H9 (cell line): ENCODE data around the gene BOD1. TPM values are rescaled to one million over a fixed set of nuclear protein-coding genes. Genes with fewer than 3 reads are reported as not detected.
A peak's percentile ranks its signal among the peaks of the same experiment; 100 is the strongest.

Experiments
- DNase-seq: peaks from one replicate; pipeline ENCODE4 v3.0.0-alpha.2; 2017
- H2AFZ ChIP-seq: one replicate; pipeline ENCODE4 v1.6.1; 2013; ENCODE audit warnings: mild to moderate bottlenecking, low read length, control low read depth, moderate library complexity
- H2AK5ac ChIP-seq: 2 replicates; pipeline ENCODE4 v1.6.1; 2013; ENCODE audit warnings: low read length, control low read depth, mixed read lengths; ENCODE audit not compliant: insufficient read length
- H2BK120ac ChIP-seq: one replicate; pipeline ENCODE4 v1.6.1; 2013; ENCODE audit warnings: low read depth, mild to moderate bottlenecking, low read length, control low read depth, inconsistent platforms; ENCODE audit not compliant: poor library complexity, severe bottlenecking
- H2BK12ac ChIP-seq: 2 replicates; pipeline ENCODE4 v1.6.1; 2013; ENCODE audit warnings: low read length, control low read depth, mixed read lengths, low read depth; ENCODE audit not compliant: insufficient read length
- H2BK15ac ChIP-seq: 2 replicates; pipeline ENCODE4 v1.6.1; 2013; ENCODE audit warnings: low read depth, low read length, control low read depth
- H2BK20ac ChIP-seq: one replicate; pipeline ENCODE4 v1.6.1; 2013; ENCODE audit warnings: low read depth, mild to moderate bottlenecking, low read length, control low read depth, inconsistent platforms; ENCODE audit not compliant: poor library complexity, severe bottlenecking
- H2BK5ac ChIP-seq: 2 replicates; pipeline ENCODE4 v1.6.1; 2013; ENCODE audit warnings: low read length, control low read depth, mixed read lengths; ENCODE audit not compliant: insufficient read length
- H3K14ac ChIP-seq: 2 replicates; pipeline ENCODE4 v1.6.1; 2013; ENCODE audit warnings: low read length, control low read depth; ENCODE audit not compliant: insufficient read depth
- H3K18ac ChIP-seq: 2 replicates; pipeline ENCODE4 v1.6.1; 2013; ENCODE audit warnings: low read depth, mild to moderate bottlenecking, mixed read lengths, low read length, control low read depth; ENCODE audit not compliant: insufficient read length
- H3K23ac ChIP-seq: 2 replicates; pipeline ENCODE4 v1.6.1; 2013; ENCODE audit warnings: low read length, control low read depth, mixed read lengths, low read depth; ENCODE audit not compliant: insufficient read length
- H3K23me2 ChIP-seq: 2 replicates; pipeline ENCODE4 v1.6.1; 2013; ENCODE audit warnings: low read depth, mild to moderate bottlenecking, mixed read lengths, low read length, control low read depth; ENCODE audit not compliant: insufficient read length, poor library complexity, severe bottlenecking
- H3K27ac ChIP-seq: 2 replicates; pipeline ENCODE4 v1.5.1; 2013; ENCODE audit warnings: low read length, control low read depth, mixed read lengths, low read depth; ENCODE audit not compliant: insufficient read length
- H3K27me3 ChIP-seq: 2 replicates; pipeline ENCODE4 v1.6.1; 2013; ENCODE audit warnings: low read length, control low read depth, inconsistent platforms; ENCODE audit not compliant: insufficient read depth
- H3K4ac ChIP-seq: 2 replicates; pipeline ENCODE4 v1.6.1; 2013; ENCODE audit warnings: low read depth, mild to moderate bottlenecking, control low read depth, inconsistent platforms, low read length, moderate library complexity
- H3K4me1 ChIP-seq: 2 replicates; pipeline ENCODE4 v1.6.1; 2013; ENCODE audit warnings: low read length, control low read depth, inconsistent platforms; ENCODE audit not compliant: insufficient read depth
- H3K4me2 ChIP-seq: 2 replicates; pipeline ENCODE4 v1.6.1; 2013; ENCODE audit warnings: low read length, control low read depth, mixed read lengths; ENCODE audit not compliant: insufficient read length, insufficient read depth
- H3K56ac ChIP-seq: 2 replicates; pipeline ENCODE4 v1.6.1; 2013; ENCODE audit warnings: low read depth, mild to moderate bottlenecking, mixed read lengths, low read length, control low read depth; ENCODE audit not compliant: insufficient read length
- H3K79me1 ChIP-seq: 2 replicates; pipeline ENCODE4 v1.6.1; 2013; ENCODE audit warnings: low read depth, mild to moderate bottlenecking, moderate library complexity, low read length, control low read depth, inconsistent platforms; ENCODE audit not compliant: insufficient read depth, poor library complexity, severe bottlenecking
- H3K79me2 ChIP-seq: 2 replicates; pipeline ENCODE4 v1.6.1; 2013; ENCODE audit warnings: low read length, control low read depth, inconsistent platforms; ENCODE audit not compliant: insufficient read depth
- H3K9ac ChIP-seq: 2 replicates; pipeline ENCODE4 v1.6.1; 2013; ENCODE audit warnings: low read length, control low read depth, mixed read lengths; ENCODE audit not compliant: insufficient read length; ENCODE audit errors: extremely low read depth
- H3K9me3 ChIP-seq: one replicate; pipeline ENCODE4 v1.6.1; 2013; ENCODE audit warnings: low read depth, low read length, inconsistent platforms; ENCODE audit not compliant: control insufficient read depth
- H3T11ph ChIP-seq: one replicate; pipeline ENCODE4 v1.6.1; 2013; ENCODE audit warnings: mild to moderate bottlenecking, low read length, control low read depth, inconsistent platforms
- H4K20me1 ChIP-seq: one replicate; pipeline ENCODE4 v1.6.1; 2013; ENCODE audit not compliant: control insufficient read depth, insufficient read length, insufficient read depth
- H4K5ac ChIP-seq: 2 replicates; pipeline ENCODE4 v1.6.1; 2013; ENCODE audit warnings: low read depth, mild to moderate bottlenecking, mixed read lengths, low read length, control low read depth; ENCODE audit not compliant: insufficient read length
- H4K8ac ChIP-seq: replicated peaks from 2 replicates; pipeline ENCODE4 v1.6.1; 2013; ENCODE audit warnings: low read length, control low read depth, mixed read lengths, low read depth; ENCODE audit not compliant: insufficient read length
- H4K91ac ChIP-seq: 2 replicates; pipeline ENCODE4 v1.6.1; 2013; ENCODE audit warnings: low read depth, mild to moderate bottlenecking, moderate library complexity, mixed read lengths, low read length, control low read depth; ENCODE audit not compliant: insufficient read length
- H3K27ac Mint-ChIP-seq, 3 experiments: 2 replicates in 2 of 3; 3 replicates in 1 of 3; pipeline ENCODE4 v1.8.0; 2020 to 2021; ENCODE audit warnings: mixed read lengths in 3 of 3, mild to moderate bottlenecking in 1 of 3, moderate library complexity in 1 of 3
- H3K27me3 Mint-ChIP-seq: 2 replicates; pipeline ENCODE4 v1.8.0; 2021; ENCODE audit warnings: low read depth, mild to moderate bottlenecking, moderate library complexity, mixed read lengths
- H3K36me3 Mint-ChIP-seq, 3 experiments: 2 replicates in 2 of 3; 3 replicates in 1 of 3; pipeline ENCODE4 v1.8.0; 2020 to 2021; ENCODE audit warnings: low read depth in 3 of 3, mixed read lengths in 3 of 3; ENCODE audit not compliant: insufficient read depth in 1 of 3
- H3K4me1 Mint-ChIP-seq, 2 experiments: 2 replicates each; pipeline ENCODE4 v1.8.0; 2020; ENCODE audit warnings: mixed read lengths in 2 of 2
- H3K4me3 Mint-ChIP-seq, 2 experiments: 2 replicates in 1 of 2; 3 replicates in 1 of 2; pipeline ENCODE4 v1.8.0; 2020 to 2021; ENCODE audit warnings: mild to moderate bottlenecking in 2 of 2, mixed read lengths in 2 of 2, moderate library complexity in 1 of 2
- H3K9me3 Mint-ChIP-seq, 2 experiments: 2 replicates in 1 of 2; 3 replicates in 1 of 2; pipeline ENCODE4 v1.8.0; 2020; ENCODE audit warnings: mild to moderate bottlenecking in 2 of 2, mixed read lengths in 2 of 2, moderate library complexity in 1 of 2
- WGBS: extraction: QIAGEN DNeasy Blood & Tissue Kit; methylation state at CpG from one replicate; pipeline ENCODE4 v1.1.7; 2013; ENCODE audit warnings: missing lambda C conversion rate, low lambda C conversion rate, mixed read lengths; ENCODE audit not compliant: insufficient read length; ENCODE audit errors: extremely low coverage; 5-methylcytosine and 5-hydroxymethylcytosine counted together
- total RNA-seq: library from RNA; stranded (reverse); gene quantifications from 2 replicates; pipeline ENCODE4 v1.2.1, GENCODE V29; 2021
- TF ChIP-seq, protein P1 (sequence below): fragments of 200-600 bp; sonication (generic); conservative IDR thresholded peaks from 3 replicates; pipeline ENCODE4 v1.8.0; 2021; ENCODE audit warnings: antibody characterized with exemption, mild to moderate bottlenecking

Gene BOD1
- total RNA-seq, 1 experiment from 2014 or later = 121 TPM

DNA sequence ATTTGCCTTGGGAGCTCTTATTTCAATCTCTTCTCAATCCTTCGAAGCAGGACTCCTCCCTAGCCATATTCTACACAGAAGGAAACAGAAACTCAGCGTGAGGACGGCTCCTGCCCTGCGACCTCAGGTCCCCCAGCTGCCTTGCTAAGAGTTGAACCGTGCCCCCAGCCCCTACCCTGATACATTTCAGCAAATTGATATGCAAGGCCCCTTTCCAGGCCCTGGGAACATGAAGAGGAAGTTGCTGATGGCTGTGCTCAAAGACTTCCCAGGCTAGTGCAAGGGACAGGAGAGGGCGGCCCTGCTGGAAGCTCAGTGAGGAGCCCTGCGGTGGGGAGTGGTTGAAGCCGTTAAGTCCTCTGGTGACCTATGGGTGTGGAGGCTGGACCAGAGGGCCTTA lies 41.5 kb downstream of the BOD1 start:
- Histone ChIP-seq H2AK5ac (no peak overlapping the region), H3K56ac (no peak overlapping the region), H3K4ac (no peak overlapping the region), H3K18ac (peak overlapping the region; percentile 8), H4K5ac (no peak overlapping the region), H4K8ac (no peak overlapping the region), H3K79me1 (no peaks in the 10 kb centered on the region), H3K14ac (0 out of 2 replicates have a peak overlapping the region, but pooled peaks have one; percentile 54), H2BK20ac (no peak overlapping the region), H2BK5ac (no peak overlapping the region), H4K20me1 (no peaks in the 10 kb centered on the region), H3K9me3 (no peaks in the 10 kb centered on the region), H3K23me2 (no peaks in the 10 kb centered on the region), H4K91ac (no peak overlapping the region), H2BK15ac (no peak overlapping the region), H2BK12ac (no peak overlapping the region), H3K27me3 (no peaks in the 10 kb centered on the region), H3K27ac (no peak overlapping the region), H3T11ph (no peak overlapping the region), H3K9ac (no peak overlapping the region), H3K79me2 (no peaks in the 10 kb centered on the region), H2BK120ac (no peak overlapping the region), H3K23ac (no peak overlapping the region), H3K4me2 (no peak overlapping the region), H2AFZ (no peak overlapping the region), H3K4me1 (peaks cover 3% of the 10 kb centered on the region; the same call in 1 of the 2 replicates)
- peak overlapping the region in 2 of 3 experiments; percentile 56 to 63; a peak in 3 of 7 replicates for H3K27ac Mint-ChIP-seq
- peaks cover 13 to 15% of the 10 kb centered on the region in 2 experiments for H3K9me3 Mint-ChIP-seq
- TF ChIP-seq, protein P1, sequence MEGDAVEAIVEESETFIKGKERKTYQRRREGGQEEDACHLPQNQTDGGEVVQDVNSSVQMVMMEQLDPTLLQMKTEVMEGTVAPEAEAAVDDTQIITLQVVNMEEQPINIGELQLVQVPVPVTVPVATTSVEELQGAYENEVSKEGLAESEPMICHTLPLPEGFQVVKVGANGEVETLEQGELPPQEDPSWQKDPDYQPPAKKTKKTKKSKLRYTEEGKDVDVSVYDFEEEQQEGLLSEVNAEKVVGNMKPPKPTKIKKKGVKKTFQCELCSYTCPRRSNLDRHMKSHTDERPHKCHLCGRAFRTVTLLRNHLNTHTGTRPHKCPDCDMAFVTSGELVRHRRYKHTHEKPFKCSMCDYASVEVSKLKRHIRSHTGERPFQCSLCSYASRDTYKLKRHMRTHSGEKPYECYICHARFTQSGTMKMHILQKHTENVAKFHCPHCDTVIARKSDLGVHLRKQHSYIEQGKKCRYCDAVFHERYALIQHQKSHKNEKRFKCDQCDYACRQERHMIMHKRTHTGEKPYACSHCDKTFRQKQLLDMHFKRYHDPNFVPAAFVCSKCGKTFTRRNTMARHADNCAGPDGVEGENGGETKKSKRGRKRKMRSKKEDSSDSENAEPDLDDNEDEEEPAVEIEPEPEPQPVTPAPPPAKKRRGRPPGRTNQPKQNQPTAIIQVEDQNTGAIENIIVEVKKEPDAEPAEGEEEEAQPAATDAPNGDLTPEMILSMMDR = no peak
- H3K4me3 Mint-ChIP-seq = no peak overlapping the region
- H3K27me3 Mint-ChIP-seq = peaks cover 25% of the 10 kb centered on the region
- no peak for DNase-seq
- WGBS = no CpG with 5 or more reads among the region's 8 CpGs
- H3K4me1 Mint-ChIP-seq = peaks cover 18 to 21% of the 10 kb centered on the region in 2 experiments
- peaks cover 0 to 10% (median 4%) of the 10 kb centered on the region in 3 experiments; a peak in 4 of 7 replicates for H3K36me3 Mint-ChIP-seq
